NCI-H2196 (cell line): ENCODE data around the gene HS3ST3A1.
"Not testable (repeated sequence)": the region's sequence is repeated elsewhere in the genome, so short reads cannot be mapped to it uniquely, and the experiment has no call there.

Experiments used
- DNase-seq: peaks from one replicate; lab custom pipeline; 2025; ENCODE audit not compliant: unreplicated experiment; lab: John Stamatoyannopoulos, UW

Gene HS3ST3A1

GRCh38 chr17:13575922-13576419 lies 25.8 kb downstream of the HS3ST3A1 start:
- no peak for DNase-seq

- DNase-seq, result no peak
Observed at GRCh38 chr17:13575466-13575865, 26.3 kb downstream of the HS3ST3A1 start.

- no peak for DNase-seq
Observed at GRCh38 chr17:13572581-13572980, 29.1 kb downstream of the HS3ST3A1 start.

GRCh38 chr17:13569398-13570123 lies 32.2 kb downstream of the HS3ST3A1 start:
- no peak for DNase-seq

GRCh38 chr17:13568582-13569397 lies 32.9 kb downstream of the HS3ST3A1 start:
- DNase-seq, result no peak

- DNase-seq, result no peak
Observed at GRCh38 chr17:13563866-13564265, 37.9 kb downstream of the HS3ST3A1 start.

GRCh38 chr17:13562271-13562800 lies 39.4 kb downstream of the HS3ST3A1 start:
- DNase-seq, result no peak

GRCh38 chr17:13561606-13562270 lies 40.0 kb downstream of the HS3ST3A1 start:
- no peak for DNase-seq

- DNase-seq, result no peak
Observed at GRCh38 chr17:13560935-13561334, 40.8 kb downstream of the HS3ST3A1 start.

- DNase-seq, result no peak
Observed at GRCh38 chr17:13558588-13558987, 43.1 kb downstream of the HS3ST3A1 start.

- DNase-seq, result no peak
Observed at GRCh38 chr17:13557077-13557476, 44.7 kb downstream of the HS3ST3A1 start.

- DNase-seq, result no peak
Observed at GRCh38 chr17:13554231-13554630, 47.5 kb downstream of the HS3ST3A1 start.

- DNase-seq, result no peak
Observed at GRCh38 chr17:13550291-13550690, 51.4 kb downstream of the HS3ST3A1 start.

GRCh38 chr17:13548576-13548975 lies 53.2 kb downstream of the HS3ST3A1 start:
- not testable (repeated sequence) for DNase-seq

GRCh38 chr17:13546851-13547250 lies 54.9 kb downstream of the HS3ST3A1 start:
- no peak for DNase-seq

GRCh38 chr17:13545941-13546340 lies 55.8 kb downstream of the HS3ST3A1 start:
- DNase-seq, result no peak

GRCh38 chr17:13544765-13545164 lies 57.0 kb downstream of the HS3ST3A1 start:
- no peak for DNase-seq

GRCh38 chr17:13544292-13544691 lies 57.4 kb downstream of the HS3ST3A1 start:
- no peak for DNase-seq

- no peak for DNase-seq
Observed at GRCh38 chr17:13542636-13543035, 59.1 kb downstream of the HS3ST3A1 start.

- peak; percentile 1 for DNase-seq
Observed at GRCh38 chr17:13541032-13541480, 60.7 kb downstream of the HS3ST3A1 start.

- no peak for DNase-seq
Observed at GRCh38 chr17:13540546-13540945, 61.2 kb downstream of the HS3ST3A1 start.
